Amniotic epithelial cell (primary cell): ENCODE measurements around the gene TBC1D28.
"Not testable (repeated sequence)": the region's sequence is repeated elsewhere in the genome, so short reads cannot be mapped to it uniquely, and the experiment has no call there.

Experiments
- DNase-seq: peaks from one replicate; pipeline ENCODE4 v3.0.0-alpha.2; 2010; ENCODE audit warnings: low read depth

Gene TBC1D28

GRCh38 chr17:18613016-18613415, 31.2 kb downstream of the TBC1D28 start:
- not testable (repeated sequence) for DNase-seq

- DNase-seq = not testable (repeated sequence)
Measured at GRCh38 chr17:18593138-18593537, 51.1 kb downstream of the TBC1D28 start.
